SK-N-SH (cell line): ENCODE measurements around the gene AHRR. TPM values are rescaled to one million over a fixed set of nuclear protein-coding genes. Genes with fewer than 3 reads are reported as not detected.

Experiments used
- CTCF ChIA-PET: fragments of 300-600, 350-600 bp; formaldehyde crosslinking; extraction: SDS; loops from one replicate; lab custom pipeline; 2021; lab: Yijun Ruan, JAX
- POLR2A ChIA-PET: fragments of 350-600 bp; sonication (Branson Sonifier 250); formaldehyde crosslinking; extraction: SDS; loops from one replicate; lab custom pipeline; 2020; ENCODE audit warnings: antibody characterized with exemption, inconsistent platforms; lab: Yijun Ruan, JAX
- DNase-seq: peaks from one replicate; pipeline ENCODE4 v3.0.0; 2012
- H2AFZ ChIP-seq: fragments of 200-600 bp; sonication (generic); 2 replicates; pipeline ENCODE4 v1.8.1; 2016; ENCODE audit warnings: antibody characterized with exemption, mild to moderate bottlenecking, low read depth
- H3F3A ChIP-seq: fragments of 200-600 bp; sonication (generic); replicated peaks from 2 replicates; pipeline ENCODE3; 2016; ENCODE audit warnings: antibody characterized with exemption, mild to moderate bottlenecking; ENCODE audit not compliant: insufficient read depth
- H3K27ac ChIP-seq, 2 experiments: fragments of 200-500 bp in 1 of 2; fragments of 200-600 bp in 1 of 2; sonication (Bioruptor generic) in 1 of 2; sonication (generic), shearing (Covaris generic) in 1 of 2; 2 replicates each; pipeline versions ENCODE4 v1.5.1 to v1.6.1; 2014 to 2016; ENCODE audit warnings: low read depth in 2 of 2, inconsistent platforms in 1 of 2, low read length in 1 of 2, mild to moderate bottlenecking in 1 of 2, mixed read lengths in 1 of 2
- H3K27me3 ChIP-seq: fragments of 200-600 bp; sonication (generic), shearing (Covaris generic); 2 replicates; pipeline ENCODE4 v1.6.1; 2016; ENCODE audit warnings: mixed run types; ENCODE audit not compliant: insufficient read depth
- H3K36me3 ChIP-seq, 2 experiments: fragments of 200-500 bp in 1 of 2; fragments of 200-600 bp in 1 of 2; sonication (Bioruptor generic) in 1 of 2; sonication (generic) in 1 of 2; replicated peaks in 1 of 2; 2 replicates each; pipeline versions ENCODE3 to v1.5.1; 2014 to 2016; ENCODE audit warnings: low read length in 1 of 2, mild to moderate bottlenecking in 1 of 2; ENCODE audit not compliant: insufficient read depth in 2 of 2, control insufficient read depth in 1 of 2
- H3K4me1 ChIP-seq, 2 experiments: fragments of 200-500 bp in 1 of 2; fragments of 200-600 bp in 1 of 2; sonication (Bioruptor generic) in 1 of 2; sonication (generic), shearing (Covaris generic) in 1 of 2; 2 replicates each; pipeline versions ENCODE4 v1.5.1 to v1.6.1; 2014 to 2016; ENCODE audit warnings: low read depth in 1 of 2, low read length in 1 of 2, mixed run types in 1 of 2; ENCODE audit not compliant: insufficient read depth in 2 of 2, control insufficient read depth in 1 of 2
- H3K4me2 ChIP-seq: fragments of 200-600 bp; sonication (generic), shearing (Covaris generic); 2 replicates; pipeline ENCODE4 v1.6.1; 2017; ENCODE audit warnings: mixed run types
- H3K4me3 ChIP-seq, 2 experiments: fragments of 200-500 bp in 1 of 2; fragments of 200-600 bp in 1 of 2; sonication (Bioruptor generic) in 1 of 2; sonication (generic), shearing (Covaris generic) in 1 of 2; 2 replicates each; pipeline versions ENCODE4 v1.5.1 to v1.8.1; 2014 to 2016; ENCODE audit warnings: low read depth in 2 of 2, inconsistent platforms in 1 of 2, low read length in 1 of 2, mild to moderate bottlenecking in 1 of 2, mixed read lengths in 1 of 2, moderate library complexity in 1 of 2
- H3K79me2 ChIP-seq: fragments of 200-600 bp; sonication (generic); 2 replicates; pipeline ENCODE4 v1.8.1; 2017; ENCODE audit warnings: mild to moderate bottlenecking; ENCODE audit not compliant: insufficient read depth
- H3K9ac ChIP-seq: fragments of 200-600 bp; sonication (generic); 2 replicates; pipeline ENCODE4 v1.6.1; 2017; ENCODE audit warnings: mixed run types
- H3K9me2 ChIP-seq: fragments of 200-600 bp; sonication (generic); 2 replicates; pipeline ENCODE4 v1.6.1; 2017; ENCODE audit warnings: mixed run types
- H3K9me3 ChIP-seq: fragments of 200-600 bp; sonication (generic); 2 replicates; pipeline ENCODE4 v1.6.1; 2017; ENCODE audit warnings: mixed run types, mild to moderate bottlenecking, moderate library complexity
- H4K20me1 ChIP-seq: fragments of 200-600 bp; sonication (generic); 2 replicates; pipeline ENCODE4 v1.6.1; 2017; ENCODE audit warnings: mild to moderate bottlenecking, mixed run types; ENCODE audit not compliant: insufficient read depth
- ELF1 ChIP-seq: IDR thresholded peaks from 2 replicates; pipeline ENCODE4 v1.4.0; 2012
- EP300 ChIP-seq, 2 experiments: IDR thresholded peaks; 2 replicates each; pipeline versions ENCODE4 v1.4.0 to v1.6.1; 2012; ENCODE audit warnings: borderline replicate concordance in 1 of 2, low read depth in 1 of 2, low read length in 1 of 2
- EZH2phosphoT487 ChIP-seq: fragments of 200-600 bp; sonication (generic); IDR thresholded peaks from 2 replicates; pipeline ENCODE4 v1.6.1; 2017; ENCODE audit warnings: low read depth, mixed run types, mild to moderate bottlenecking, antibody characterized with exemption, moderate library complexity, borderline replicate concordance
- FOSL2 ChIP-seq: IDR thresholded peaks from 2 replicates; pipeline ENCODE4 v1.4.0; 2012; ENCODE audit warnings: low read depth, mild to moderate bottlenecking, moderate library complexity, borderline replicate concordance
- FOXM1 ChIP-seq: IDR thresholded peaks from 2 replicates; pipeline ENCODE4 v1.4.0; 2012; ENCODE audit warnings: low read depth, mild to moderate bottlenecking
- JUND ChIP-seq: IDR thresholded peaks from 2 replicates; pipeline ENCODE4 v1.4.0; 2012
- MEF2A ChIP-seq: IDR thresholded peaks from 2 replicates; pipeline ENCODE4 v1.4.0; 2012; ENCODE audit warnings: low read depth, borderline replicate concordance
- NFIC ChIP-seq: IDR thresholded peaks from 2 replicates; pipeline ENCODE4 v1.4.0; 2012; ENCODE audit warnings: borderline replicate concordance
- NRF1 ChIP-seq: IDR thresholded peaks from 2 replicates; pipeline ENCODE4 v1.6.1; 2012; ENCODE audit warnings: low read depth, mild to moderate bottlenecking, low read length
- RAD21 ChIP-seq: IDR thresholded peaks from 2 replicates; pipeline ENCODE4 v1.6.1; 2012; ENCODE audit warnings: mild to moderate bottlenecking, low read length
- RCOR1 ChIP-seq: fragments of 150-350 bp; IDR thresholded peaks from 2 replicates; pipeline ENCODE4 v1.6.1; 2017; ENCODE audit warnings: antibody characterized with exemption, low read length
- RFX5 ChIP-seq: IDR thresholded peaks from 2 replicates; pipeline ENCODE4 v1.6.1; 2012; ENCODE audit warnings: mild to moderate bottlenecking, improper control_type of control experiment, low read length
- RXRA ChIP-seq: IDR thresholded peaks from 2 replicates; pipeline ENCODE4 v1.4.0; 2012; ENCODE audit warnings: low read depth, mild to moderate bottlenecking, borderline replicate concordance
- WGBS: methylation state at CpG from one replicate; pipeline ENCODE4 v1.1.6; 2017; ENCODE audit warnings: low lambda C conversion rate; 5-methylcytosine and 5-hydroxymethylcytosine counted together
- polyA plus RNA-seq, 3 experiments: library from polyadenylated mRNA; depleted of rRNA; stranded (reverse); fragments of >200 nt; gene quantifications; 2 replicates each; pipeline ENCODE4 v1.2.3, GENCODE V29; 2012
- TF ChIP-seq, protein P1 (sequence below): fragments of 200-600 bp; sonication (generic); IDR thresholded peaks from 2 replicates; pipeline ENCODE4 v1.6.1; 2017; ENCODE audit warnings: antibody characterized with exemption, mild to moderate bottlenecking, moderate library complexity
- TF ChIP-seq, protein P2 (sequence below): fragments of 150-350 bp; IDR thresholded peaks from 2 replicates; pipeline ENCODE4 v1.6.1; 2017; ENCODE audit warnings: antibody characterized with exemption, low read length, low read depth, borderline replicate concordance
- TF ChIP-seq, protein P3 (sequence below): IDR thresholded peaks from 2 replicates; pipeline ENCODE4; 2012
- TF ChIP-seq, protein P4 (sequence below): IDR thresholded peaks from 2 replicates; pipeline ENCODE4 v1.4.0; 2012; ENCODE audit warnings: low read depth

Gene AHRR
- polyA plus RNA-seq, 1 of the 3 experiments (the other 2 are of a cell fraction), result 0.71 TPM

DNA sequence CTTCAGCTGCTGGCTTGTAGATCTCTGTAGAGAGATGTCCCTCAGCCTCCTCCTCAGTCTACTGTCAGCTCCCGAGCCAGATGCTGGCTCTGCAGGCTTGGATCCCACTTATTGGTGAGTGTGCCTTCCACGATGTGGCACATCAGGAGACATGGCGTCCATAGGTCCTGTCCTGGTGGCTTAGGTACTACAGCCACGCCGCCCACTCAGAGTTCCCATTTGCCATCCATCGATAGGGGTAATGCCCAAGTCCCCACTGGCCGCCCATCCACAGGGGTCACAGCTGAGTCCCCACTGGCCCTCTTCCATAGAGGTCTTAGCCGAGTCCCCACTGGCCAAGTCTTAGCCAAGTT is 138.7 kb downstream of the AHRR start:
- TF ChIP-seq RFX5 (no peak), ELF1 (no peak), RAD21 (no peak), NRF1 (no peak), JUND (no peak), RCOR1 (no peak), NFIC (no peak), EP300 (IDR thresholded peaks at IDR 0.05; ENCODE audit: borderline replicate concordance in 1 of 2, low read depth in 1 of 2, low read length in 1 of 2) (no peak)
- TF ChIP-seq, protein P1, sequence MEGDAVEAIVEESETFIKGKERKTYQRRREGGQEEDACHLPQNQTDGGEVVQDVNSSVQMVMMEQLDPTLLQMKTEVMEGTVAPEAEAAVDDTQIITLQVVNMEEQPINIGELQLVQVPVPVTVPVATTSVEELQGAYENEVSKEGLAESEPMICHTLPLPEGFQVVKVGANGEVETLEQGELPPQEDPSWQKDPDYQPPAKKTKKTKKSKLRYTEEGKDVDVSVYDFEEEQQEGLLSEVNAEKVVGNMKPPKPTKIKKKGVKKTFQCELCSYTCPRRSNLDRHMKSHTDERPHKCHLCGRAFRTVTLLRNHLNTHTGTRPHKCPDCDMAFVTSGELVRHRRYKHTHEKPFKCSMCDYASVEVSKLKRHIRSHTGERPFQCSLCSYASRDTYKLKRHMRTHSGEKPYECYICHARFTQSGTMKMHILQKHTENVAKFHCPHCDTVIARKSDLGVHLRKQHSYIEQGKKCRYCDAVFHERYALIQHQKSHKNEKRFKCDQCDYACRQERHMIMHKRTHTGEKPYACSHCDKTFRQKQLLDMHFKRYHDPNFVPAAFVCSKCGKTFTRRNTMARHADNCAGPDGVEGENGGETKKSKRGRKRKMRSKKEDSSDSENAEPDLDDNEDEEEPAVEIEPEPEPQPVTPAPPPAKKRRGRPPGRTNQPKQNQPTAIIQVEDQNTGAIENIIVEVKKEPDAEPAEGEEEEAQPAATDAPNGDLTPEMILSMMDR, result no peak
- TF ChIP-seq, protein P2, sequence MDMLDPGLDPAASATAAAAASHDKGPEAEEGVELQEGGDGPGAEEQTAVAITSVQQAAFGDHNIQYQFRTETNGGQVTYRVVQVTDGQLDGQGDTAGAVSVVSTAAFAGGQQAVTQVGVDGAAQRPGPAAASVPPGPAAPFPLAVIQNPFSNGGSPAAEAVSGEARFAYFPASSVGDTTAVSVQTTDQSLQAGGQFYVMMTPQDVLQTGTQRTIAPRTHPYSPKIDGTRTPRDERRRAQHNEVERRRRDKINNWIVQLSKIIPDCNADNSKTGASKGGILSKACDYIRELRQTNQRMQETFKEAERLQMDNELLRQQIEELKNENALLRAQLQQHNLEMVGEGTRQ, result no peak
- TF ChIP-seq, protein P3, sequence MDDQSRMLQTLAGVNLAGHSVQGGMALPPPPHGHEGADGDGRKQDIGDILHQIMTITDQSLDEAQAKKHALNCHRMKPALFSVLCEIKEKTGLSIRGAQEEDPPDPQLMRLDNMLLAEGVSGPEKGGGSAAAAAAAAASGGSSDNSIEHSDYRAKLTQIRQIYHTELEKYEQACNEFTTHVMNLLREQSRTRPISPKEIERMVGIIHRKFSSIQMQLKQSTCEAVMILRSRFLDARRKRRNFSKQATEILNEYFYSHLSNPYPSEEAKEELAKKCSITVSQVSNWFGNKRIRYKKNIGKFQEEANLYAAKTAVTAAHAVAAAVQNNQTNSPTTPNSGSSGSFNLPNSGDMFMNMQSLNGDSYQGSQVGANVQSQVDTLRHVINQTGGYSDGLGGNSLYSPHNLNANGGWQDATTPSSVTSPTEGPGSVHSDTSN, result no peak
- TF ChIP-seq, all 33 proteins: peak for 0
- Histone ChIP-seq H3K27ac (no peak overlapping the region), H3K9ac (no peak overlapping the region), H3K4me2 (no peak overlapping the region), H3K79me2 (peaks cover 21% of the 10 kb centered on the region), H4K20me1 (0 out of 2 replicates have a peak, but pooled peaks cover 6% of the 10 kb centered on the region), H3F3A (no peaks in the 10 kb centered on the region), H3K9me3 (no peaks in the 10 kb centered on the region), H2AFZ (no peak overlapping the region), H3K27me3 (no peaks in the 10 kb centered on the region), H3K4me3 (no peak overlapping the region), H3K9me2 (no peaks in the 10 kb centered on the region), H3K36me3 (peaks cover 29 to 85% of the 10 kb centered on the region in 2 experiments), H3K4me1 (no peaks in the 10 kb centered on the region)
- WGBS, result 88% methylated on average over 7 of the region's 8 CpGs
- ChIA-PET CTCF (no interaction called here), POLR2A (no interaction called here)
- DNase-seq, result no peak

DNA sequence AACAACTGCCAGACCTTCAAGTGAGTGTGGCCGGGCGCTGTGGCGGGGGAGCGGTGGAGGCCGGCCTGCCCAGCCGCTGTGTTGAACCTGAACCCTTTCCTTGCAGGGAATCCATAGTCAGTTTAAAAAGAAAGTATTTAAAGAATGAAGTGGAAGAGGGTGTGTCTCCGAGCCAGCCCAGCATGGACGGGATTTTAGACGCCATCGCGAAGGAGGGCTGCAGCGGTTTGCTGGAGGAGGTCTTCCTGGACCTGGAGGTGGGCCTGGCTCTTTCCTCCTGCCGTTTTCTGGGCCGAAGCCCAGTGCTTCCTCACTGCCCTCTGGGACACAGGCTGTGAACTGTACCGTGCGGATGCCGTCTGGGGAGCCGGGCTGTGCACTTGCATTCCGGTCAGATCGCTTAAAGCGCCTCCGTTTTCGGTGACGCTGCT is 140.6 kb downstream of the AHRR start:
- Histone ChIP-seq H3K4me2 (no peak overlapping the region), H3F3A (no peaks in the 10 kb centered on the region), H3K27me3 (no peaks in the 10 kb centered on the region), H3K9ac (no peak overlapping the region), H2AFZ (no peak overlapping the region), H4K20me1 (0 out of 2 replicates have a peak, but pooled peaks cover 6% of the 10 kb centered on the region), H3K27ac (no peak overlapping the region), H3K9me2 (no peaks in the 10 kb centered on the region), H3K4me1 (no peaks in the 10 kb centered on the region), H3K4me3 (no peak overlapping the region), H3K9me3 (no peaks in the 10 kb centered on the region), H3K36me3 (peaks cover 29 to 80% of the 10 kb centered on the region in 2 experiments), H3K79me2 (peaks cover 8% of the 10 kb centered on the region; the same call in 1 of the 2 replicates)
- WGBS, result 97% methylated on average over 22 of the region's 24 CpGs
- ChIA-PET CTCF (no interaction called here), POLR2A (no interaction called here)
- DNase-seq, result no peak
- TF ChIP-seq FOSL2, result no peak
- TF ChIP-seq ELF1, result no peak
- TF ChIP-seq, protein P4, sequence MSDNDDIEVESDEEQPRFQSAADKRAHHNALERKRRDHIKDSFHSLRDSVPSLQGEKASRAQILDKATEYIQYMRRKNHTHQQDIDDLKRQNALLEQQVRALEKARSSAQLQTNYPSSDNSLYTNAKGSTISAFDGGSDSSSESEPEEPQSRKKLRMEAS, result no peak
- no peak for TF ChIP-seq FOXM1
- no peak for TF ChIP-seq MEF2A
- TF ChIP-seq RCOR1, result no peak
- no peak for TF ChIP-seq RXRA
- TF ChIP-seq RAD21, result no peak
- TF ChIP-seq, protein P3, result no peak
- TF ChIP-seq NFIC, result no peak
- TF ChIP-seq EZH2phosphoT487, result no peak
